Fibroblast of villous mesenchyme (primary cell): ENCODE results near the gene MYO1E. TPM values are rescaled to one million over a fixed set of nuclear protein-coding genes. Genes with fewer than 3 reads are reported as not detected.

Source experiments
- DNase-seq: peaks from one replicate; pipeline ENCODE4 v3.0.0-alpha.2; 2010; ENCODE audit warnings: low read depth
- H3K4me3 ChIP-seq: 2 replicates; pipeline ENCODE4 v1.5.1; 2011; ENCODE audit warnings: low read depth, mild to moderate bottlenecking, low read length
- CTCF ChIP-seq: IDR thresholded peaks from 2 replicates; pipeline ENCODE4 v1.5.1; 2012; ENCODE audit warnings: low read depth, mild to moderate bottlenecking, low read length; ENCODE audit not compliant: insufficient read depth
- total RNA-seq: library from RNA; depleted of rRNA; stranded (reverse); fragments of >200 nt; gene quantifications from 2 replicates; pipeline ENCODE4 v1.2.3, GENCODE V29; 2012

The MYO1E gene
- total RNA-seq, 1 donor, result 107 TPM

- no peak for DNase-seq
- TF ChIP-seq CTCF, result no peak
- H3K4me3 ChIP-seq, result no peak overlapping the region
These were observed 132.6 kb downstream of the MYO1E start for GRCh38 chr15:59240036-59240435.

- no peak for TF ChIP-seq CTCF
- H3K4me3 ChIP-seq, result no peak overlapping the region
- DNase-seq, result peak; percentile 40
These were observed 134.7 kb downstream of the MYO1E start for GRCh38 chr15:59237924-59238331.

- TF ChIP-seq CTCF, result no peak
- no peak for DNase-seq
- H3K4me3 ChIP-seq, result no peak overlapping the region
These were observed 135.4 kb downstream of the MYO1E start for GRCh38 chr15:59237119-59237855.

- TF ChIP-seq CTCF, result no peak
- H3K4me3 ChIP-seq, result no peak overlapping the region
- no peak for DNase-seq
These were observed 136.3 kb downstream of the MYO1E start for GRCh38 chr15:59236394-59236793.

- peak; percentile 79 for DNase-seq
- no peak for TF ChIP-seq CTCF
- no peak overlapping the region for H3K4me3 ChIP-seq
These were observed 140.2 kb downstream of the MYO1E start for GRCh38 chr15:59232476-59232875.

GRCh38 chr15:59230531-59231055 is 142.1 kb downstream of the MYO1E start:
- TF ChIP-seq CTCF, result no peak
- DNase-seq, result no peak
- no peak overlapping the region for H3K4me3 ChIP-seq
